SK-N-SH treated with all-trans-retinoic acid at 6 μM for 48 hours (cell line): ENCODE measurements around the gene ELF3.

Source experiments
- ATAC-seq: fragments of 200-7000 bp; cut with Tn5 transposase; 3 replicates; pipeline ENCODE4 v1.9.1; 2020; ENCODE audit warnings: mild to moderate bottlenecking, moderate library complexity
- ARNTL ChIP-seq: fragments of 450-650 bp; formaldehyde crosslinking; IDR thresholded peaks from 2 replicates; pipeline ENCODE4 v1.5.0; 2020; ENCODE audit warnings: low read depth, mild to moderate bottlenecking, moderate library complexity, borderline replicate concordance
- BACH2 ChIP-seq: fragments of 250-450 bp; sonication (Bioruptor Pico); IDR thresholded peaks from 2 replicates; pipeline ENCODE4 v1.9.0; 2021; ENCODE audit warnings: mild to moderate bottlenecking, borderline replicate concordance
- CSDC2 ChIP-seq: fragments of 250-450 bp; sonication (Bioruptor Pico); IDR thresholded peaks from 2 replicates; pipeline ENCODE4 v1.5.0; 2020; ENCODE audit warnings: mild to moderate bottlenecking, moderate library complexity
- CSRNP3 ChIP-seq: fragments of 250-450 bp; sonication (Bioruptor Pico); IDR thresholded peaks from 2 replicates; pipeline ENCODE4 v1.5.1; 2021; ENCODE audit warnings: mild to moderate bottlenecking, moderate library complexity
- ESRRG ChIP-seq: fragments of 250-450 bp; sonication (Bioruptor Pico); IDR thresholded peaks from 2 replicates; pipeline ENCODE4 v1.6.1; 2021; ENCODE audit warnings: mild to moderate bottlenecking
- ISL1 ChIP-seq: fragments of 250-450 bp; sonication (Bioruptor Pico); IDR thresholded peaks from 2 replicates; pipeline ENCODE4 v2.1.2; 2022; ENCODE audit warnings: mild to moderate bottlenecking, moderate library complexity
- OSR1 ChIP-seq: fragments of 250-450 bp; sonication (Bioruptor Pico); IDR thresholded peaks from 2 replicates; pipeline ENCODE4 v1.8.0; 2022; ENCODE audit warnings: moderate library complexity, mild to moderate bottlenecking, inconsistent platforms
- RARB ChIP-seq: fragments of 250-450 bp; sonication (Bioruptor Pico); IDR thresholded peaks from 2 replicates; pipeline ENCODE4 v1.8.0; 2021; ENCODE audit warnings: mild to moderate bottlenecking, moderate library complexity
- SNAI2 ChIP-seq: fragments of 250-450 bp; sonication (Bioruptor Pico); IDR thresholded peaks from 2 replicates; pipeline ENCODE4 v1.5.0; 2020; ENCODE audit warnings: mild to moderate bottlenecking, moderate library complexity
- TCF4 ChIP-seq: fragments of 250-450 bp; sonication (Bioruptor Pico); IDR thresholded peaks from 2 replicates; pipeline ENCODE4 v1.8.0; 2021; ENCODE audit warnings: mild to moderate bottlenecking, moderate library complexity, borderline replicate concordance
- TOX ChIP-seq: fragments of 250-450 bp; sonication (Bioruptor Pico); IDR thresholded peaks from 2 replicates; pipeline ENCODE4 v1.8.0; 2021; ENCODE audit warnings: mild to moderate bottlenecking, moderate library complexity, borderline replicate concordance
- ZC3H10 ChIP-seq: fragments of 250-450 bp; sonication (Bioruptor Pico); IDR thresholded peaks from 2 replicates; pipeline ENCODE4 v1.5.1; 2021; ENCODE audit warnings: mild to moderate bottlenecking, moderate library complexity
- ZFP3 ChIP-seq: fragments of 250-450 bp; sonication (Bioruptor Pico); IDR thresholded peaks from 2 replicates; pipeline ENCODE4 v1.5.0; 2020; ENCODE audit warnings: mild to moderate bottlenecking, moderate library complexity
- ZFP30 ChIP-seq: fragments of 450-650 bp; formaldehyde crosslinking; IDR thresholded peaks from 2 replicates; pipeline ENCODE4 v1.5.0; 2022; ENCODE audit warnings: mild to moderate bottlenecking, moderate library complexity
- ZNF565 ChIP-seq: fragments of 450-650 bp; formaldehyde crosslinking; conservative IDR thresholded peaks from 2 replicates; pipeline ENCODE4 v1.5.0; 2020; ENCODE audit warnings: low read depth, mild to moderate bottlenecking, moderate library complexity
- ZNF70 ChIP-seq: fragments of 450-650 bp; formaldehyde crosslinking; IDR thresholded peaks from 2 replicates; pipeline ENCODE4 v1.5.0; 2020; ENCODE audit warnings: mild to moderate bottlenecking, moderate library complexity
- ZNF8 ChIP-seq: fragments of 450-650 bp; formaldehyde crosslinking; IDR thresholded peaks from 2 replicates; pipeline ENCODE4 v1.5.0; 2020; ENCODE audit warnings: mild to moderate bottlenecking, moderate library complexity
- TF ChIP-seq, protein P1 (sequence below): fragments of 250-450 bp; sonication (Bioruptor Pico); IDR thresholded peaks from 2 replicates; pipeline ENCODE4 v1.5.0; 2020; ENCODE audit warnings: mild to moderate bottlenecking, moderate library complexity
- TF ChIP-seq, protein P2 (sequence below): fragments of 250-450 bp; sonication (Bioruptor Pico); IDR thresholded peaks from 2 replicates; pipeline ENCODE4 v1.8.0; 2020; ENCODE audit warnings: mild to moderate bottlenecking, moderate library complexity, borderline replicate concordance
- TF ChIP-seq, protein P3 (sequence below): fragments of 250-450 bp; sonication (Bioruptor Pico); IDR thresholded peaks from 2 replicates; pipeline ENCODE4 v1.8.0; 2021; ENCODE audit warnings: low read depth, mild to moderate bottlenecking, moderate library complexity, borderline replicate concordance

ELF3 gene

GRCh38 chr1:202012544-202013478 is 2.4 kb downstream of the ELF3 start (continued):
- TF ChIP-seq, protein P1, sequence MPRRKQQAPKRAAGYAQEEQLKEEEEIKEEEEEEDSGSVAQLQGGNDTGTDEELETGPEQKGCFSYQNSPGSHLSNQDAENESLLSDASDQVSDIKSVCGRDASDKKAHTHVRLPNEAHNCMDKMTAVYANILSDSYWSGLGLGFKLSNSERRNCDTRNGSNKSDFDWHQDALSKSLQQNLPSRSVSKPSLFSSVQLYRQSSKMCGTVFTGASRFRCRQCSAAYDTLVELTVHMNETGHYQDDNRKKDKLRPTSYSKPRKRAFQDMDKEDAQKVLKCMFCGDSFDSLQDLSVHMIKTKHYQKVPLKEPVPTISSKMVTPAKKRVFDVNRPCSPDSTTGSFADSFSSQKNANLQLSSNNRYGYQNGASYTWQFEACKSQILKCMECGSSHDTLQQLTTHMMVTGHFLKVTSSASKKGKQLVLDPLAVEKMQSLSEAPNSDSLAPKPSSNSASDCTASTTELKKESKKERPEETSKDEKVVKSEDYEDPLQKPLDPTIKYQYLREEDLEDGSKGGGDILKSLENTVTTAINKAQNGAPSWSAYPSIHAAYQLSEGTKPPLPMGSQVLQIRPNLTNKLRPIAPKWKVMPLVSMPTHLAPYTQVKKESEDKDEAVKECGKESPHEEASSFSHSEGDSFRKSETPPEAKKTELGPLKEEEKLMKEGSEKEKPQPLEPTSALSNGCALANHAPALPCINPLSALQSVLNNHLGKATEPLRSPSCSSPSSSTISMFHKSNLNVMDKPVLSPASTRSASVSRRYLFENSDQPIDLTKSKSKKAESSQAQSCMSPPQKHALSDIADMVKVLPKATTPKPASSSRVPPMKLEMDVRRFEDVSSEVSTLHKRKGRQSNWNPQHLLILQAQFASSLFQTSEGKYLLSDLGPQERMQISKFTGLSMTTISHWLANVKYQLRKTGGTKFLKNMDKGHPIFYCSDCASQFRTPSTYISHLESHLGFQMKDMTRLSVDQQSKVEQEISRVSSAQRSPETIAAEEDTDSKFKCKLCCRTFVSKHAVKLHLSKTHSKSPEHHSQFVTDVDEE: no peak
- TF ChIP-seq ARNTL (no peak), ZFP3 (CRISPR knock-in tag) (no peak), SNAI2 (CRISPR knock-in tag) (no peak), TOX (CRISPR knock-in tag) (no peak)
- TF ChIP-seq, all 23 proteins: peak for 0

GRCh38 chr1:202013603-202014002 is 3.2 kb downstream of the ELF3 start:
- ATAC-seq: no peak
- TF ChIP-seq ISL1 (no peak), OSR1 (no peak), ZNF565 (CRISPR knock-in tag) (no peak), ZFP30 (CRISPR knock-in tag) (no peak), ESRRG (CRISPR knock-in tag) (no peak), ZFP3 (CRISPR knock-in tag) (no peak), RARB (CRISPR knock-in tag) (no peak), TCF4 (no peak), ZNF8 (no peak), SNAI2 (CRISPR knock-in tag) (no peak), CSDC2 (CRISPR knock-in tag) (no peak), ZC3H10 (CRISPR knock-in tag) (no peak), CSRNP3 (CRISPR knock-in tag) (no peak), ARNTL (no peak), BACH2 (CRISPR knock-in tag) (no peak), ZNF70 (no peak)
- TF ChIP-seq, protein P2, sequence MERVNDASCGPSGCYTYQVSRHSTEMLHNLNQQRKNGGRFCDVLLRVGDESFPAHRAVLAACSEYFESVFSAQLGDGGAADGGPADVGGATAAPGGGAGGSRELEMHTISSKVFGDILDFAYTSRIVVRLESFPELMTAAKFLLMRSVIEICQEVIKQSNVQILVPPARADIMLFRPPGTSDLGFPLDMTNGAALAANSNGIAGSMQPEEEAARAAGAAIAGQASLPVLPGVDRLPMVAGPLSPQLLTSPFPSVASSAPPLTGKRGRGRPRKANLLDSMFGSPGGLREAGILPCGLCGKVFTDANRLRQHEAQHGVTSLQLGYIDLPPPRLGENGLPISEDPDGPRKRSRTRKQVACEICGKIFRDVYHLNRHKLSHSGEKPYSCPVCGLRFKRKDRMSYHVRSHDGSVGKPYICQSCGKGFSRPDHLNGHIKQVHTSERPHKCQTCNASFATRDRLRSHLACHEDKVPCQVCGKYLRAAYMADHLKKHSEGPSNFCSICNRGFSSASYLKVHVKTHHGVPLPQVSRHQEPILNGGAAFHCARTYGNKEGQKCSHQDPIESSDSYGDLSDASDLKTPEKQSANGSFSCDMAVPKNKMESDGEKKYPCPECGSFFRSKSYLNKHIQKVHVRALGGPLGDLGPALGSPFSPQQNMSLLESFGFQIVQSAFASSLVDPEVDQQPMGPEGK (CRISPR knock-in tag): no peak
- TF ChIP-seq, protein P1: no peak
- TF ChIP-seq, protein P3, sequence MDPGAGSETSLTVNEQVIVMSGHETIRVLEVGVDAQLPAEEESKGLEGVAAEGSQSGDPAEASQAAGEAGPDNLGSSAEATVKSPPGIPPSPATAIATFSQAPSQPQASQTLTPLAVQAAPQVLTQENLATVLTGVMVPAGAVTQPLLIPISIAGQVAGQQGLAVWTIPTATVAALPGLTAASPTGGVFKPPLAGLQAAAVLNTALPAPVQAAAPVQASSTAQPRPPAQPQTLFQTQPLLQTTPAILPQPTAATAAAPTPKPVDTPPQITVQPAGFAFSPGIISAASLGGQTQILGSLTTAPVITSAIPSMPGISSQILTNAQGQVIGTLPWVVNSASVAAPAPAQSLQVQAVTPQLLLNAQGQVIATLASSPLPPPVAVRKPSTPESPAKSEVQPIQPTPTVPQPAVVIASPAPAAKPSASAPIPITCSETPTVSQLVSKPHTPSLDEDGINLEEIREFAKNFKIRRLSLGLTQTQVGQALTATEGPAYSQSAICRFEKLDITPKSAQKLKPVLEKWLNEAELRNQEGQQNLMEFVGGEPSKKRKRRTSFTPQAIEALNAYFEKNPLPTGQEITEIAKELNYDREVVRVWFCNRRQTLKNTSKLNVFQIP: no peak
